Prostate gland (tissue), 2 donors: ENCODE data around the gene GALT.

Source experiments
- CTCF ChIP-seq, 4 experiments: fragments of 200-600 bp in 2 of 4; fragments of 450-650 bp in 2 of 4; sonication (generic) in 2 of 4; IDR thresholded peaks; 1 replicate in 3 of 4; 2 replicates in 1 of 4; pipeline ENCODE4 v1.5.1; 2016 to 2019; ENCODE audit warnings: antibody characterized with exemption in 4 of 4, mild to moderate bottlenecking in 2 of 4, moderate library complexity in 2 of 4
- POLR2A ChIP-seq: fragments of 450-650 bp; IDR thresholded peaks from one replicate; pipeline ENCODE4 v1.6.1; 2016; ENCODE audit warnings: antibody characterized with exemption, mild to moderate bottlenecking
- POLR2AphosphoS5 ChIP-seq: sonication (generic); formaldehyde crosslinking; IDR thresholded peaks from one replicate; pipeline ENCODE4 v1.6.1; 2017; ENCODE audit warnings: antibody characterized with exemption

- no peak for TF ChIP-seq CTCF (IDR thresholded peaks at IDR 0.05)
- no peak for TF ChIP-seq POLR2A
- no peak for TF ChIP-seq POLR2AphosphoS5
These were observed 10.5 kb downstream of the GALT start for GRCh38 chr9:34656992-34657391.
